ENCODE results near the gene FAR2.
A peak's percentile ranks its signal among the peaks of the same experiment; 100 is the strongest.
"Not testable (repeated sequence)": the region's sequence is repeated elsewhere in the genome, so short reads cannot be mapped to it uniquely, and the experiment has no call there.

The FAR2 gene

GRCh38 chr12:29155079-29155478 lies 6.0 kb downstream of the FAR2 start:
- no peak for DNase-seq

DNA sequence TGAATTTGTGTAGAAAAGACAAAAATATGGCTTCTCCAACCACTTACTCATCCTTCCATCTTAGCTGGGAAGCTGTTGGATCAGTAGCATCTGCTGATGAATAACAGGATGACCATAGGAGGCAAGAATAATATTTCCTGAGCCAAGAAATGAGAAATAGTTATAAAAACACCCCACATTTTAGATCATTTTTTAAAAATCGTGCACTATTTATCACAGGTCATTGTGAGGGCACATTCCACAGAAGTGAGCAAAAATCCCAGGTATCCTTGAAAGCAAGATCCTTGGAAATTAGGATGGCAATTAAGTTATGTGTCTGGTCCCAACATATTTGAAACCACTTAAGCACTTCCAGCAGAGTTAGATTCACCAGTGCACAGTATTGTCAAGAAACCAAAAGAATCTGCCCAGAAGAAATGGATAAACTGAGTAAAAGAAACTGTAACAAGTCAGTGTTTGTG lies 8.4 kb downstream of the FAR2 start:
- no peak for DNase-seq

- no peak for DNase-seq
These were observed 9.2 kb downstream of the FAR2 start for GRCh38 chr12:29158115-29158763.

DNA sequence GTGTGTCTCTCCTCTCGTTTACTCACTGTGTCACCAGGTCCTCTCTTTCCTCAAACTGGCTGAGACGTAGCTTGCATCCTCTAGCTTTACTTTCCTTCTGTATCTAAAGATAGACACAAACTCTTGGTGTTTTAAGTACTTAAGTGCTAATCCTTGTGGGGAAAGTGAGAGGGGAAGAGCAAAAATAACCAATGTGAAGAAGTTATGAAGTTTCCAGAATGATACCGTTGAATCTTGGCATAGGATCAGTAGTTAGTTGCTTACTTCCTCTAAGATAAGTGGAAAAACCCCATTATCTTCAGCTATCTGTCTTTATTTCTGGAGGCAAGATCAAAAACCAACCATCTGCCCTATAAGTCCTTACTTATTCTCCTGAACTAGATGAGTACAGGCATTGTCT lies 10.6 kb downstream of the FAR2 start:
- no peak for DNase-seq

DNA sequence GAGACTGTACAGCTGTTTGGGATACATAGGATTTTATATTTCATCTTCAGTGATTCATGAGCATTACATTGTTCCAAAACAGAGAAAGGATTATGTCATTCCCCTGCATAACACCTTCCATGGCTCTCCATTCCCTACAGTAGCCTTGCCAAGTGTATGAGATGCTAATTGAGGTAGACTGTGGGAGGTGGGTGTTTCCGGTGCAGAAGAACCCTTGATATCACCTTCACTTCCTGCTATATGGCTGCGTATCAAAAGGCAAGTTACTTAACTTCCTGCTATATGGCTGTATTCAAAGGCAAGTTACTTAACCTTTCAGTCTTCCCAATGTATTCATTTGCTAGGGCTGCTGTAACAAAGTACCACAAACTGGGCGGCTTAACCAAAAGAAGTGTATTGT lies 11.2 kb downstream of the FAR2 start:
- DNase-seq: no peak

DNA sequence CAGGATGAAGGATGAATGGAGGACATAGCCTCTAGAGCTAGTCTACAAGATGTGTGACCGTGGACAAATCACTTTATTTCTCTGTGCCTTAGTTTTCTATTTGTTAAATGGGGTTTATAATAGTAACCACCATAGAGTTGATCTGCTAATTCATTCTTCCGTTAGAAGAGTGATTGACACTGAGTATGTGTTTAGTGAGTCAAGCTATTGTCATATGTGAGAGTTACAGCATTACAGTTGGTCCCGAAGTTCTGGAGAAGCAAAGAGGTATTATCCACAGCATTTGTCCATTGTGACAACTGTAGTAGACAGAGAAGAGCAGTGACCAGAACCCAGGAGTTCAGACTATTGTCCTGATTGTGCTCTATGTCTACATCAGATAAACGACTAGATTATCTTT lies 14.1 kb downstream of the FAR2 start:
- DNase-seq: no peak

DNA sequence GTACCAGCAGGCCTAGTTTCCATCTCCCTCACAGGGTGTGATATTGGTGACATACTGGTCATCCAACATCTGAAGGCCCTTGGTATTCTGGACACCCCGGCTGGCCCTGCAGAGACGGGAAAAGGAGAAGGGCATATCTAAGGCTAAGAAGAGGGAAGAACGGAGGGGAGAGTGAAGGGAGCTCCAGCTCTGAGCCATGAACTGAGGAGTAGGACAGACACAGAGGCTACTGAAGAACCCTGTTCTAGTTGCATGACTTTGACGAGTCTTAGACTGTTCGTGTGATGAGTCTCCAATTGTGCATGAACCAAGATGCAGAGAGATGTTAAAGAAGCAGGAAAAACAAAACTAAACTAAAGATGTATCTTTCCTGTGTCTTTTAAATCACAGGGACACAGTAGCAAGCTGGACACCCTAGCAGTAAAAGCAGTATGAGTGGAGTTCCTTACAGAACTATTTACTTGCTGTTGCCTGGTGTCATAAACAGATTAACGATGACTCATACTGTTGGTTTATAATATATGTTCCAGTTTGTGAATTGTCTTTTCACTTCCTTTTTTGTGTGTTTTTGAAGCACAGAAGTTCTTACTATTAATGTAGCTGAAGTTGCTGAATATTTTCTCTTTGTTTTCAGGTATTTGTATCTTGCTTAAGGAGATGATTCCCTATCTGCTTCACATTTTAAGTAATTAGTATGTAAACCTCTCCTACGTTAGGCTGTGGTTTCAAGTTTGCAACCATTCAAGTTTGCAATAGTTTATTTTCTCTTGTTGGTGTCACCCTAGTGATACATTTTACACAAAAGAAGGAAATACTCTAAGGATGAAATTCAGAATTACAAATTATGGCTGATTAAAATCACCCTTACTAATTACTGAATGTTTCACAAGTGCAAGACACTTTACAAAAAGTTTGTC lies 15.7 kb downstream of the FAR2 start:
- DNase-seq: no peak

- no peak for DNase-seq
These were observed 18.4 kb downstream of the FAR2 start for GRCh38 chr12:29167445-29167844.

DNA sequence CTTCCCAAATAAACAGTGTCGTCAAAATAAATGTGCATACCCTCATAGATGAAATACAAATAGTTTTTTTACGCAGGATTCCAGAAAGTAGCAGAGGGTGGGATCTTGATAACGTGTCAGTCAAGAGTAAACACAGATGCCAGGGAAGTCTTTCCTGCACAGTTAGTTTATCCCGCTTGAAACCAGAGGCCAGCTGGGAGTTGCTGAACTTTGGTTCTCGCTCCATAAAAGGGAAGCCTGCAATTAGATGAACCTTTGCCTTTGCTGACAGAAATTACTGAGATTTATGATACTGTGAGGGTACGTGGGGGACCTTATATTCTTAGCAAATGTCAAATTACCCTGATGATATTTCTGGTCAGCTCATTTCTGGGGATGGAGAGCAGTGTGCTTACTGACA lies 18.9 kb downstream of the FAR2 start:
- DNase-seq: no peak

- DNase-seq: not testable (repeated sequence)
These were observed 20.9 kb downstream of the FAR2 start for GRCh38 chr12:29169978-29170377.

DNA sequence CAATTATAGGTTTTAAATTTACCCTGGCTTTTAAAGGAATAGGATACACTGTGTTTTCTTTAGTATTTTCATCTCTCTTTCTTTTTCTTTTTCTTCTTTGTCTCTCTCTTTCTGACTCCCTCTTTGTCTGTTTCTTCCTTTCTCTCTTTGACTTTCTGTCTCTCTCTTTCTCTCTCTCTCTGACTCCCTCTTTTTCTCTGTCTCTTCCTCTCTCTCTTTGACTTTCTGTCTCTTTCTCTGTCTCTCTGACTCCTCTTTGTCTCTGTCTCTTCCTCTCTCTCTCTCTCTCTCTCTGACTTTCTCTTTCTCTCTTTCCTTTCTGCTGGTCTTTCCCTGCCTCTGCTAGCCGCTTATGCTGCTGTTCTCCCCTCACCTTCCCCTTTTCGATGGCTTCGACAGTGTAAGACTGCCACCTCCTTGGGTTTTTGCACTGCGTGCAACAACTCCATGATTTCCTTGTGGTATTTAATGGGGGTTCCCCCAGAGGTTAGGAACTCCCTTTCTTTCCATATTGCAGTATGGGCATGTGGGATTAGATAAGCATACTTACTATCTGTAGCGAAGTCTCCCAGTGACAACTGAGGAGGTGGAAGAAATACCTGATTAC lies 21.5 kb downstream of the FAR2 start:
- DNase-seq: not testable (repeated sequence)

GRCh38 chr12:29171421-29172258 lies 22.6 kb downstream of the FAR2 start:
- DNase-seq: no peak

DNA sequence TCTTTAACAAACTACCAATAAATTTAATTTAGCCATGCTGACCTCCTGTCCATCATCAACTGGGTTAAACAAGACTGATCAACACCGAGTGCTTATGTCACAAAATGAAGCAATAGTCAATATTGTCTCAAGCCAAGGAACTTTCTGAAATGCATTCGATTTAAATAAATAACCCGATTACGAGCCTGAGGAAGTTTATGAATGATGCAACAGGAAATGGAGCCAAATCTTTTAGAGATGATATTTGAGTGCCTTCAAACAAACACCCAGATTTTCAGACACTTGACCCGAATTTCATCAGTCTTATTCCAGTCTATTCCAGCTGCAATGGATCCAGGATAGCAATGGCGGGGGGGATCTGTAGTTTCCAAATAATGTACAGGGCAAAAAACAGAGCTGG lies 27.9 kb downstream of the FAR2 start:
- DNase-seq: no peak

DNA sequence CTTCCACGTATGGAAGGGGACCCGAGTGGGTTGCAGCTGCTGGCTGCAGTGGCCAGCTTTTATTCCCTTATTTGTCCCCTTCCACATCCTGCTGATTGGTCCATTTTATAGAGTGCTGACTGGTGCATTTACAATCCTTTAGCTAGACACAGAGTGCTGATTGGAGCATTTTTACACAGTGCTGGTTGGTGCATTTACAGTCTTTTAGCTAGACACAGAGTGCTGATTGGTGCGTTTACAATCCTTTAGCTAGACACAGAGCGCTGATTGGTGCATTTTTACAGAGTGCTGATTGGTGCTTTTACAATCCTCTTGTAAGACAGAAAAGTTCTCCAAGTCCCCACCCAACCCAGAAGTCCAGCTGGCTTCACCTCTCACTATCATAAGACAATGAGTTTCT lies 33.2 kb downstream of the FAR2 start:
- not testable (repeated sequence) for DNase-seq

DNA sequence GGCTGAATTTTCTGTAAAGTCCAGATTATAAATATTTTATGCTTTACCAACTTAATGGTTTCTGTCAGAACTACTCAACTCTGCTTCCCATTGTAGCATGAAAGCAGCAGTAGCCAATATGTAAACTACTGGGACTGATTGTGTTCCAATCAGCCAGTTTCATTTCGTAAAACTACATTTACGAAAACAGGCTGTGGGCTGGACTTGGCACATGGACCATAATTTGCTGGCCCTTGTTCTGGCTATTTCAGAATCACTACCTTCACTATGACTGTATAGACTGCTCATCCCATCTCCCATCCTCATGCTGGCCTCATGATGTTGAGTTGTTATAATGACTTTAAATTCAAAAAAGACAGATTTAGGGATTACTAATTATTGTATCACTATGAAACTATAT lies 38.7 kb downstream of the FAR2 start:
- no peak for DNase-seq

DNA sequence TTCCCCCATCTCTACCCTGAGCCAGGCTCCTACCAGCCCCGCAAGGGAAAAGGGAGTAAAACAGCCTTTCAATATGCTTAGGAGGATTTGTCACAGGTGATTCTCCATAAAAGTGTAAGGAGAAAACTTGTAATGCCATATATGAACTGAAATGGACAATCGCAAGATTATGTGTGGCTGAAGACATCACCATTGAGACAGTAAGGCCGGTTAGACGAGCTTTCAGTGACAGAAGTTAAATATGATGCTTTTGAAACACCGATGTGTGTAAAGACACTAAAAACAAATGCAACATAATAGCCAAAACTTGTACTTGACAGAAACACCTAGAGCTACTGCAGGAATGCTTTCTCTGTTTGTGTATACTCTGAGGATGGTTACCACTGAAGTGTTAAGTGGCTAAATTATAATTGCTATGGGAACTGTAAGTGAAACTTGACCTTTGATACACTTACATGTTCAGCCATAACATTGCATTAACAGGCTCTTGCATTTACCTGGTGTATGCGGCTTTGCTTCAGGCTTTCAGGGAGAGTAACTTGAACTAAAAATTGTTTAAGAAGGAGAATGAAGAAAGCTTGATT lies 42.3 kb downstream of the FAR2 start:
- no peak for DNase-seq

- DNase-seq: no peak
These were observed 49.8 kb downstream of the FAR2 start for GRCh38 chr12:29198901-29199300.

GRCh38 chr12:29200586-29200985 lies 51.5 kb downstream of the FAR2 start:
- peak; percentile 71 for DNase-seq

DNA sequence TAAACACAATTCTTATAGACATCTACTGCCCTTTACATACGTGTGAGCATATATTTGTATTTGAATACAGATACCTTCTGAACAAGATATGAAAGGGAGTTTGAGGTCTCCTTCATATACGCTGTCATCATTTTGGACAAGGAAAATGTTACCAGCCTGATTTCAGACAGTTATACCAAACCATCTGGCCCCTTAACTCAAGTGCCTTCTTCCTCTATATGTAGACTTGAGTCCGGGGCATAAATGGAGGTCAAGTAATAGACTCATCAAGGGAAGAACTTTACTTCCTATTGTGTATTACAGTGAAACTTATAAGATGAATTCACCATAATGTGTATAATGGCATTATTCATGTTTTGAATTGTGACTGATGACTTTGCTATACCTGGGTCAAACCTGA lies 52.2 kb downstream of the FAR2 start:
- DNase-seq: no peak

GRCh38 chr12:29201746-29202145 lies 52.7 kb downstream of the FAR2 start:
- no peak for DNase-seq

DNA sequence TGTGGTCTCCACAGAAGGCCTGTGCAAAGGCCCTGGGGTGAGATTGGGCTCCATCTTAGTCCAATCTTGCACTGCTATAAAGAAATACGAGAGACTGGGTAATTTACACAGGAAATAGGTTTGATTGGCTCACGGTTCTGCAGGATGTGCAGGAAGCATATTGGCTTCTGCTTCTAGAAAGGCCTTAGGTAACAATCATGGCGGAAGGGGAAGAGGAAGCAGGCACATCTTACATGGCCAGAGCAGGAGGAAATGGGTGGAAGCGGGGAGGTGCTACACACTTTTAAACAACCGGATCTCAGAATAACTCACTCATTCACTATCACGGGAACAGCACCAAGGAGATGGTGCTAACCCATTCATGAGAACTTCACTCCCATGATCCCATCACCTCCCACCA lies 55.4 kb downstream of the FAR2 start:
- DNase-seq: no peak

DNA sequence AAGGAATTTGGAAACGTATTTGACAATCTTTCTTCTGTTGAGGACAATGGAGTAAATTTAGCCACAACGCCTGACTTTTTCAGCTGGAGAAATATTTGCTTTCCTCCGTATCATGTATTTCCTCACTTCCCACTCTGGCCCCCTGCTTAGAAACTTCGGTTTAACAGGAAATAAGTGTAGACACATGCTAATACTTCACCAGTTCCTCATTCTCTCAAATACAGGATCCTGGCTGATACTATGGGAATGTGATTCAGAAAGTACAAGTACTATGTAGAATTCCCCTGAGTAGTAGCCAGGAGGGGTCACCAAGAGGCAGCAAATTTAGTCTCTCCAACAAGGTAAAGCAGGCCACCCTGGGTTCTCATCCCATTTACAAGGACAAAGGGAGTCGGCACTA lies 58.0 kb downstream of the FAR2 start:
- no peak for DNase-seq

DNA sequence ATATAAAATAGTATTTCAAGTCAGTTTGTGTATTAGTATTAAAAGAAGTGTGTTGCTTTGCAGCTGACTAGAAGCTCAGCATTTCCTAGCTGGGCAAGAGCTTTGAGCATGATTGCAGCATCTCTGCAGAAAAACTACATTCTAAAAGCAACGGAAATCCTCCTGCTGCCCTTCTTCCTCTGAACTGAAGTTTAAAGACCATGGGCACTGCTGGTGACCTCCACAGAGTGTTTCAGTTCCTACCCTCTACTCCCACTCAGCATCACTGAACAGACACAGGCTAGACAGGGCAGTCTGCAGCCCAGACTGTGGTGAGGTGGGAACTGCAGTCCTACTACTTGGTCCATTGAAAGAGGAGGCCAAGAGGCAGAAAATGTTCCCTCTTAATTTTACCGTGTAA lies 59.0 kb downstream of the FAR2 start:
- no peak for DNase-seq

All from DMS153 (cell line).